ENCODE measurements around the gene PTGR3. TPM values are rescaled to one million over a fixed set of nuclear protein-coding genes. Genes with fewer than 3 reads are reported as not detected.

Gene PTGR3
- polyA plus RNA-seq, 2 donors = 10.8 to 14.4 TPM

DNA sequence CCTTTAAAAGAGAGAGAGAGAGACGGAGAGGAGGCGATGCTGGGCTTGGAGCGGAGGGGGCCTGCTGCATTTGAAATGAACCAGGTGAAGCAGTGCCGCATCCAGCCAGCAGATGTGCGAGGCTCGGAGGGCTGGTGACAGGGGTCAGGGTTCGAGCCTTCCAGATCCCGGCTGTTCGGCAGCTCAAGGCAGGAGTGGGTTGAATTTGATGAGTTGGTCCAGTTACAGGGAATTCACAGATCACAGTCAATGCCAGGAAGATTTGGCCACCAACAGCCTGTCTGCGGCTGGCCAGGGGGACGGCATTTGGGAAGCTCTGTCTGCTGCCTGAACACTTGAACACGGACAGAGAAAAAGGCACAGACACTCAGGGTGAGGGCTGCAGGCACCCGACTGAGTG is 48.6 kb downstream of the PTGR3 start:
- Histone ChIP-seq H3K36me3 (ENCODE audit: control insufficient read depth in 2 of 2, insufficient read depth in 2 of 2, low read length in 1 of 2) (no peaks in the 10 kb centered on the region), H3K4me3 (ENCODE audit: low read depth in 1 of 2, low read length in 2 of 2) (no peak overlapping the region), H3K27ac (ENCODE audit: low read depth in 2 of 2, low read length in 1 of 2) (no peak overlapping the region), H3K9me3 (ENCODE audit: control insufficient read depth in 2 of 2, insufficient read depth in 1 of 2, low read depth in 1 of 2, low read length in 1 of 2) (no peaks in the 10 kb centered on the region), H3K27me3 (ENCODE audit: control insufficient read depth in 1 of 2, insufficient read depth in 2 of 2, low read length in 2 of 2) (no peaks in the 10 kb centered on the region), H3K4me1 (ENCODE audit: control insufficient read depth in 2 of 2, insufficient read depth in 2 of 2, low read length in 1 of 2) (peaks cover 0 to 6% of the 10 kb centered on the region in 2 donors)
- WGBS, 2 donors = 54 to 55% methylated on average over 13 of the region's 13 CpGs

GRCh38 chr18:75159646-75160356 is 49.1 kb downstream of the PTGR3 start:
- Histone ChIP-seq H3K27me3 (ENCODE audit: control insufficient read depth in 1 of 2, insufficient read depth in 2 of 2, low read length in 2 of 2) (no peaks in the 10 kb centered on the region), H3K36me3 (ENCODE audit: control insufficient read depth in 2 of 2, insufficient read depth in 2 of 2, low read length in 1 of 2) (no peaks in the 10 kb centered on the region), H3K4me3 (ENCODE audit: low read depth in 1 of 2, low read length in 2 of 2) (no peak overlapping the region), H3K27ac (ENCODE audit: low read depth in 2 of 2, low read length in 1 of 2) (no peak overlapping the region), H3K9me3 (ENCODE audit: control insufficient read depth in 2 of 2, insufficient read depth in 1 of 2, low read depth in 1 of 2, low read length in 1 of 2) (no peaks in the 10 kb centered on the region), H3K4me1 (ENCODE audit: control insufficient read depth in 2 of 2, insufficient read depth in 2 of 2, low read length in 1 of 2) (peaks cover 0 to 6% of the 10 kb centered on the region in 2 donors)
- WGBS, 2 donors = 63 to 72% methylated on average over 16 of the region's 16 CpGs

GRCh38 chr18:75159238-75159518 is 49.8 kb downstream of the PTGR3 start:
- 84 to 89% methylated on average over 9 of the region's 9 CpGs for WGBS, 2 donors
- Histone ChIP-seq H3K9me3 (ENCODE audit: control insufficient read depth in 2 of 2, insufficient read depth in 1 of 2, low read depth in 1 of 2, low read length in 1 of 2) (no peaks in the 10 kb centered on the region), H3K27me3 (ENCODE audit: control insufficient read depth in 1 of 2, insufficient read depth in 2 of 2, low read length in 2 of 2) (no peaks in the 10 kb centered on the region), H3K4me3 (ENCODE audit: low read depth in 1 of 2, low read length in 2 of 2) (no peak overlapping the region), H3K36me3 (ENCODE audit: control insufficient read depth in 2 of 2, insufficient read depth in 2 of 2, low read length in 1 of 2) (no peaks in the 10 kb centered on the region), H3K27ac (ENCODE audit: low read depth in 2 of 2, low read length in 1 of 2) (no peak overlapping the region), H3K4me1 (ENCODE audit: control insufficient read depth in 2 of 2, insufficient read depth in 2 of 2, low read length in 1 of 2) (peaks cover 0 to 6% of the 10 kb centered on the region in 2 donors)

Other genes with a start within 250 kb of the PTGR3 start
- gene TSHZ1, start 1.7 kb upstream of the PTGR3 start, polyA plus RNA-seq = 1 to 10 TPM; 4.7 to 6.7 TPM
- gene SMIM21, start 218.6 kb upstream of the PTGR3 start, polyA plus RNA-seq = not detected

Measured in esophagus (tissue), 2 donors.